22Rv1 (cell line): ENCODE data around the gene RNF133.

Experiments used
- CTCF ChIP-seq: fragments of 450-650 bp; IDR thresholded peaks from 2 replicates; pipeline ENCODE4 v1.5.1; 2017; ENCODE audit warnings: mild to moderate bottlenecking
- ZFX ChIP-seq: fragments of 450-650 bp; IDR thresholded peaks from 2 replicates; pipeline ENCODE4 v1.6.1; 2017; ENCODE audit warnings: antibody characterized with exemption, borderline replicate concordance

- TF ChIP-seq CTCF (no peak), ZFX (no peak)
Measured at GRCh38 chr7:122727759-122728158, 28.8 kb upstream of the RNF133 start.
